G401.6 (cell line): Measurements from ENCODE around the gene WNT11.

ENCODE experiments used
- FAIRE-seq: peaks from 2 replicates; lab custom pipeline; 2012; peaks lifted over from hg19 to GRCh38; lab: Jason Lieb, UNC

WNT11 gene

DNA sequence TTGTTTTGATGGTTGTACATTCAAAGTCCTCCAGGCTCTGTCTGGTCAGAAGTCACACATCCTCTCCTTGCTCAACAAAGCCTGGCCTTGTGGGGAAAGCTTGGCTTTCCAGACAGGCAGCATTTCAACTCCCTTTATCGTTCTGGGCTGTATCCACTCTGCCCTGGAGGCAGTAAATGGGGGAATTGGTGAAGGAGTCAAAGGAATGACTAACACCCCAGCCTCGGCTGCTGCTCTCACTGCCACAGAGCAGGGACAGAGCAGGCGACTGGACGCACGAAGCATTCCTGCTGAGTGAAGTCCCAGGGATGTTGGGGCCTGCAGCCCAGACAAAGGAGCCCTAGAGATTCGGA is 52.8 kb downstream of the WNT11 start:
- FAIRE-seq, result no peak

GRCh38 chr11:76152741-76153570 is 53.3 kb downstream of the WNT11 start:
- FAIRE-seq, result no peak

GRCh38 chr11:76152086-76152681 is 54.1 kb downstream of the WNT11 start:
- no peak for FAIRE-seq

GRCh38 chr11:76151556-76152085 is 54.7 kb downstream of the WNT11 start:
- no peak for FAIRE-seq

GRCh38 chr11:76150141-76150540 is 56.2 kb downstream of the WNT11 start:
- FAIRE-seq, result no peak

DNA sequence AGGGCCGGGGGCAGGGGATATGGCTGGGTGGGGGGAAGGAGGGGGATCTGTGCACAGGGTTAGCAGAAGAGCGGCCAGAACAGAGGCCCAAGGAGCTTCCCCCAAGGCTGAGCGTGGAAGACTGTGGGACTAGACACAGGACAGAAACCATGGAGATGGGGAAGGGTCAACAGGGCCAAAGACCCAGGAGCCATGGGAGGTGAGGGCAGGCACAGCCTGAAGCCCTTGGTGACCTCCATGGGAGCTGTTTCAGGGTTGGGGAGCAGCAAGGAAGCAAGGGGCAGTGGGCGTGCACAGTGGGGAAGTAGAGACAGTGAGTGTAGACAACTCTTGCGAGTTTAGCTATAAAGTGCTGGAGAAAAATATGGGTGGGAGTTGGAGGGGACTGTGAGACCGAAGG is 56.6 kb downstream of the WNT11 start:
- no peak for FAIRE-seq

DNA sequence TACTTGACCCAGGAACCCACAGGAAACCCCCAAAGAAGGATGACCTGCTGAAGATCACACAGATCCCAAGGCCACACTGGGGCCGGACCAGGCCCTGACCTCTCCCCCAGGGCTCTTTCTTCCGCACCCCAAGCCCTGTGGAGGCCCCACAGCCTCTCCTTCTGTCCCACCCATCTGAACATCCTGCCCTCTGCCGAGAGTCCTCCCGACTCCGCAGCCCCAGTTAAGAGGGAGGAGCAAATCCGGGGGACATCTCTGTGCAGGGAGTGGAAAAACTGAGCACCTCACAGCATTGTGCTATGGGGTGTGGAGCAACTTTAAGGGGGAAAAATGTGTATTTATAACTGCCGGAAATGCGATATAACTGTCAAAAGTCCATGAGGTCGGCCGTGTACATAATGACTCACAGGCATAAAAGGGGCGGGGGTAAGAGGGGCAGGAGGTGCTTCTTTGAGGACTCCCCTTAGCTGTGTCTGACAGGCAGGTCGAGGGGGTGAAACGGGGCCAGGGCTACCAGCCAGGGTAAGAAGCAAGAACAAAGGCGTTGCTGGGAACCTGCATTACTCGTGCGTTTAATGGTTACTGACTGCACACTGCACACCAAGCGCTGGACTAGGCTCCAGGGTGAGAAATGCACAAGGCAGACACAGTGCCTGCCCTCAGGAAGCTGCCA is 57.2 kb downstream of the WNT11 start:
- no peak for FAIRE-seq

GRCh38 chr11:76148231-76148630 is 58.1 kb downstream of the WNT11 start:
- no peak for FAIRE-seq

GRCh38 chr11:76147106-76147740 is 59.1 kb downstream of the WNT11 start:
- FAIRE-seq, result no peak

- FAIRE-seq, result no peak
Measured at GRCh38 chr11:76143274-76143673, 63.0 kb downstream of the WNT11 start.

- FAIRE-seq, result no peak
Measured at GRCh38 chr11:76141901-76142588, 64.3 kb downstream of the WNT11 start.

- no peak for FAIRE-seq
Measured at GRCh38 chr11:76140912-76141574, 65.3 kb downstream of the WNT11 start.

DNA sequence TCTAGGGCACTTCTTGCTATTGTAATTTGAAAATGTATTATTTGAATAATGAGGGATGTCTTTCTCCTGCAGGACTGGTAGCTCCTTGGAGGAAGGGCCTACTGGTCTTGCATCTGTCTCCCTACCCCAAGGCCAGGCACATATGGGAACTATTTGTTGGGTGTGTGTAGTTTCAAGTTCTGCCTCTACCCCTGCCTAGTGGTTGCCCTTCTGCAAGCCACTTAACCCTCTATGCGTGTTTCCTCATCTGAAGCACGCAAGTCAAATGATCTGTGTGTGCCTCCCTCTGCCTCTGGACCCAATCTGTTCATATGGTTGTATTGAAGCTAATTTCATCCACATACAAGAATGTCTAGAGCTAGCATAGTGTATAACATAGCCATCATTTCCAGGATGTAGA is 67.0 kb downstream of the WNT11 start:
- no peak for FAIRE-seq
